Lower lobe of right lung (tissue), 2 donors: ENCODE data around the gene LRRC4C. TPM values are rescaled to one million over a fixed set of nuclear protein-coding genes. Genes with fewer than 3 reads are reported as not detected.

Source experiments
- ATAC-seq, 2 donors: fragments of 200-7000 bp; cut with Tn5 transposase; one replicate each; pipeline ENCODE4 v1.9.1; 2020 to 2022; ENCODE audit warnings: mild to moderate bottlenecking in 2 of 2, moderate library complexity in 2 of 2
- DNase-seq: peaks from one replicate; pipeline ENCODE4 v3.0.0-alpha.2; 2020
- H3K27ac ChIP-seq: fragments of 200-600 bp; one replicate; pipeline ENCODE4 v1.8.0; 2022
- H3K27me3 ChIP-seq: fragments of 200-600 bp; one replicate; pipeline ENCODE4 v1.8.0; 2022; ENCODE audit warnings: low read depth
- H3K36me3 ChIP-seq: fragments of 200-600 bp; one replicate; pipeline ENCODE4 v1.8.0; 2022; ENCODE audit warnings: mild to moderate bottlenecking
- H3K4me1 ChIP-seq: fragments of 200-600 bp; one replicate; pipeline ENCODE4 v1.8.0; 2022
- H3K4me3 ChIP-seq: fragments of 200-600 bp; one replicate; pipeline ENCODE4 v1.8.0; 2022; ENCODE audit warnings: mild to moderate bottlenecking
- H3K9me3 ChIP-seq: fragments of 200-600 bp; one replicate; pipeline ENCODE4 v1.8.0; 2022
- intact Hi-C: fragments of 100-400 bp; cut with DNase I; formaldehyde crosslinking; loops from one replicate; pipeline ENCODE4 v1.11.0; 2022
- total RNA-seq: library from RNA; stranded (reverse); fragmentation: NEBNext Ultra II Directional; extraction: Animal tissue kit (Norgen Biotek cat#: 25700); gene quantifications from one replicate; pipeline ENCODE4 v1.2.1, GENCODE V29; 2021
- TF ChIP-seq, protein P1 (sequence below): fragments of 200-600 bp; IDR thresholded peaks from one replicate; pipeline ENCODE4 v1.8.0; 2022; ENCODE audit warnings: antibody characterized with exemption, mild to moderate bottlenecking
- donor health status: DM: no; HTN: yes; CAD: no; lungs with severe emphysema.

Gene LRRC4C
- total RNA-seq, 1 donor from 2014 or later: 0.86 TPM

DNA sequence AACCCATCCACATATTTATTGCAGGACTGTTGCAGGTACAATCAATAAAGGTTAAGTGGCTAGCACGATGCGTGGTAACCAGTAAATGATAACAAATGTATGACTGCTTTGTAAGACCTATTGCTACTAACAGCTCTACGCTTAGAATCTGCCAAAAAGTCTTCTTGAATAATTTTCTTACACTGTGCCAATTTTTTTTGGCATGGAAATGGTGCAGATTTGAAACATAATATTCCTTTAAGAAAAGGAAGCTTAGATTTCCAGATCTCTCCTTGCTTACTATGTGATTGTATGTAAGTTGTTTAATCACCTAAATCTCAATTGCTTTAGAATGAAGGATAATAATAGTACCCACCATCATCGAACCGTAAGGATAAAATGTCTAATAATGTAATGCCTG is 192.0 kb downstream of the LRRC4C start:
- intact Hi-C loops: no loop called here
- TF ChIP-seq, protein P1, sequence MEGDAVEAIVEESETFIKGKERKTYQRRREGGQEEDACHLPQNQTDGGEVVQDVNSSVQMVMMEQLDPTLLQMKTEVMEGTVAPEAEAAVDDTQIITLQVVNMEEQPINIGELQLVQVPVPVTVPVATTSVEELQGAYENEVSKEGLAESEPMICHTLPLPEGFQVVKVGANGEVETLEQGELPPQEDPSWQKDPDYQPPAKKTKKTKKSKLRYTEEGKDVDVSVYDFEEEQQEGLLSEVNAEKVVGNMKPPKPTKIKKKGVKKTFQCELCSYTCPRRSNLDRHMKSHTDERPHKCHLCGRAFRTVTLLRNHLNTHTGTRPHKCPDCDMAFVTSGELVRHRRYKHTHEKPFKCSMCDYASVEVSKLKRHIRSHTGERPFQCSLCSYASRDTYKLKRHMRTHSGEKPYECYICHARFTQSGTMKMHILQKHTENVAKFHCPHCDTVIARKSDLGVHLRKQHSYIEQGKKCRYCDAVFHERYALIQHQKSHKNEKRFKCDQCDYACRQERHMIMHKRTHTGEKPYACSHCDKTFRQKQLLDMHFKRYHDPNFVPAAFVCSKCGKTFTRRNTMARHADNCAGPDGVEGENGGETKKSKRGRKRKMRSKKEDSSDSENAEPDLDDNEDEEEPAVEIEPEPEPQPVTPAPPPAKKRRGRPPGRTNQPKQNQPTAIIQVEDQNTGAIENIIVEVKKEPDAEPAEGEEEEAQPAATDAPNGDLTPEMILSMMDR: no peak
- DNase-seq: no peak

DNA sequence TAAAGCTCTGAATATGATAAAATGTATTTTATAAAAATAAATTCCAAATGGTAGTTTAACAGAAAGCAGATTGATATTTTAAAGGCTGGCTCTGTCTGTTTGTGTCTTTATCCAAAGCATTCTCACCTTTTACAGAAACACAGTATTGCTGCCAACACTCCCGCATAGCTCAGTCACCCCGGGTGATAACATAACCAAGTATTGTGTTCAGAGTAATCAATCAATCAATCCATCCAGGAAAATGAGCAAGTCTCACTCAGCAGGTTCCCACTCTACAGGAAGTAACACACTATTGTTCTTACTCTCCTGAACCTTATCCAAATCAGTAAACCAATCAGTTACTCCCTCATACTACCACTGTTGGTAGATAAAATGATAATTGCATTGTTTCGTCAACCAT is 203.4 kb downstream of the LRRC4C start:
- Histone ChIP-seq H3K4me3 (no peak overlapping the region), H3K4me1 (no peaks in the 10 kb centered on the region), H3K27me3 (no peaks in the 10 kb centered on the region), H3K36me3 (no peaks in the 10 kb centered on the region), H3K9me3 (no peaks in the 10 kb centered on the region), H3K27ac (no peak overlapping the region)
- no peak for DNase-seq
- intact Hi-C loops: no loop called here
- TF ChIP-seq, protein P1: no peak
- no peak for ATAC-seq

More for the DNA sequence above, 192.0 kb downstream of the LRRC4C start:
- Histone ChIP-seq H3K4me1 (no peaks in the 10 kb centered on the region), H3K4me3 (no peak overlapping the region), H3K27me3 (no peaks in the 10 kb centered on the region), H3K36me3 (no peaks in the 10 kb centered on the region), H3K27ac (no peak overlapping the region), H3K9me3 (no peaks in the 10 kb centered on the region)
- no peak for ATAC-seq

DNA sequence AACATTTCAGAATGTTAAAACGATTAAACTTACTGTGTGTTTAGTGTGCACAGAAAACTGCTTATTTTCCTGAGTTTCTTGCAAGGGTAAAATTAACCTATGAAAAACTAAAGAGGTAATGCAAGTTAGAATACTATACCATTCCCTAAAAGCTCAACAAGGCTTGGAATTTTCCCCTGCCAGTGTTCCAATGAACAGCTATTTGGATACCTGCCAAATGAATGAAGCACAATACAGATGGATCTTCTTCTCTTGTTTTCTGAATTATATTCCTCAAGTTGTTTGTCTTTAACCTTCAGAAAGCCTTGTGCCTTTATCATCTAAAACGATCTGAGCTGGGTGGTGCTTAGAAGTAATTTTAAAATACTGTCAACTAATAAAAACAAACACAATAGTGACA is 204.5 kb downstream of the LRRC4C start:
- intact Hi-C loops: no loop called here
- no peak for DNase-seq
- ATAC-seq: no peak
- Histone ChIP-seq H3K27ac (no peak overlapping the region), H3K27me3 (no peaks in the 10 kb centered on the region), H3K4me1 (no peaks in the 10 kb centered on the region), H3K36me3 (no peaks in the 10 kb centered on the region), H3K9me3 (no peaks in the 10 kb centered on the region), H3K4me3 (no peak overlapping the region)
- TF ChIP-seq, protein P1: no peak

DNA sequence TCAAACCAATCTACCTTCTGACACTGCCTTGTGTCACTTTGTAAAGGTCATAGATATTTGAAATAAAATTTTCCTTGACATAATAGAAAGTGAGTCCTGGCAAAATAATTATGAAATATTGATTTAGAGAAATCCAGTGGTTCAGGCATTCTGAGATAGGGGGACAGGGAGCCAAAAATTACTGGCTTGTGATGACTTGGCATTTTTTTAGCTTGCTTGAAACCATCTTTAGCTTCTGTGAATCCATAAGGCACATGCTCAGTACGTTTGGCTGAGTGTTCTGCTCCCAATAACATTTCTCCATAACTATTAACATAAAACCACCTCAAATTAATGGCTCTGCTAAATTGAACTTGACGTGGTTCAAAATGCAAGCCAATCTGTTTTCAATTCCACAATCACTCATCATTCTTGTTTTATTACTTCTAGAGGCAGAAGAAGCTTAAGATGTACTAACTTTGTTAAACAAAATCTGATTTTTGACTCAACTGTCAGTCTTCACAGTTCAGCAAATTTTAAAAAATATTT is 209.0 kb downstream of the LRRC4C start:
- H3K4me1 ChIP-seq: no peaks in the 10 kb centered on the region
- no peak overlapping the region for H3K4me3 ChIP-seq
- TF ChIP-seq, protein P1: no peak
- H3K27ac ChIP-seq: no peak overlapping the region
- no peaks in the 10 kb centered on the region for H3K9me3 ChIP-seq
- intact Hi-C loops: no loop called here
- ATAC-seq (no peak), DNase-seq (no peak)
- no peaks in the 10 kb centered on the region for H3K27me3 ChIP-seq
- no peaks in the 10 kb centered on the region for H3K36me3 ChIP-seq

DNA sequence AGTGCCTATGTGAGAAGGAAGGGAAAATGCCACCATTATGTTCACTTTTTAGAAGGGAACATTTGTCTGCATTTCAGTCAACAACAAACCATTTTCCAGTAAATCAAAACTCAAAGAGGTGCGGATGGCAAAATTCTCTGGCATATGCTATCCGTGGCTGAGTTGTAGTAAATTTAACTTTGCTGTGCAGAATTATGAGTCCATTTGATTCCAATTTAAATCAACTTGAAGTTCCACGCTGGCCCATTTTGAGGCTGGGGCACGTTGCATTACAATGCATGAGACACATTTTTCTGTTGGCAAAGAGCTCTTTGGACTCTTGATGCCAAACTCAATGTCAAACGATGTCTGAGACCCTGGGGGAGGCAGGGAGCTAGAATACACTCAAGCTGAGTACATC is 211.8 kb downstream of the LRRC4C start:
- DNase-seq (no peak), ATAC-seq (no peak)
- TF ChIP-seq, protein P1: no peak
- Histone ChIP-seq H3K4me3 (no peak overlapping the region), H3K9me3 (no peaks in the 10 kb centered on the region), H3K27me3 (no peaks in the 10 kb centered on the region), H3K36me3 (no peaks in the 10 kb centered on the region), H3K4me1 (no peaks in the 10 kb centered on the region), H3K27ac (no peak overlapping the region)
- intact Hi-C loops: no loop called here

DNA sequence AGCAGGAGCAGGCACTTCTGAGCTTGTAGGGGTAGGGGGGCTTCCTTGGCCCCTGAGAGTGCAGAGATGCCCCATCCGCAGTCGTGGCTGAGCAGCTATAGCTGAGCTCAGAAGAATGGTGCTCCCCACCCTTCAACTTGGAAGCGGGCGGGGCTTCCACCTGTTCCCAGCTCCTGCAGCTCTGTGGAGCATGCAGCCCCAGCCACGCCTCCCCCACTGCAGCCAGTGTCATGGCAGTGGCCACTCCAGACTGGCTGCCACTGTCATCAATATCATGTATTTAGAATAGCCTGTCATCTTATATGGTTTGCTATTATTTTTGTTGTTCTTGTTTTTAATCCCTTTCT is 213.1 kb downstream of the LRRC4C start:
- H3K4me3 ChIP-seq: no peak overlapping the region
- H3K9me3 ChIP-seq: no peaks in the 10 kb centered on the region
- ATAC-seq (peak in 1 of 2 donors; percentile 19), DNase-seq (no peak)
- intact Hi-C loops: no loop called here
- H3K36me3 ChIP-seq: no peaks in the 10 kb centered on the region
- no peak overlapping the region for H3K27ac ChIP-seq
- TF ChIP-seq, protein P1: no peak
- H3K4me1 ChIP-seq: no peaks in the 10 kb centered on the region
- H3K27me3 ChIP-seq: no peaks in the 10 kb centered on the region
